Stimulated activated CD8-positive, alpha-beta memory T cell treated with anti-CD3 and anti-CD28 coated beads, Interleukin-2, amount 100 ng/mL, for 1 hour (primary cell): ENCODE data around the gene STK11.
A peak's percentile ranks its signal among the peaks of the same experiment; 100 is the strongest.

Experiments
- DNase-seq, 2 donors: peaks; one replicate each; pipeline ENCODE4 v3.0.0-alpha.2; 2020; ENCODE audit warnings: low read depth in 2 of 2

The STK11 gene

DNA sequence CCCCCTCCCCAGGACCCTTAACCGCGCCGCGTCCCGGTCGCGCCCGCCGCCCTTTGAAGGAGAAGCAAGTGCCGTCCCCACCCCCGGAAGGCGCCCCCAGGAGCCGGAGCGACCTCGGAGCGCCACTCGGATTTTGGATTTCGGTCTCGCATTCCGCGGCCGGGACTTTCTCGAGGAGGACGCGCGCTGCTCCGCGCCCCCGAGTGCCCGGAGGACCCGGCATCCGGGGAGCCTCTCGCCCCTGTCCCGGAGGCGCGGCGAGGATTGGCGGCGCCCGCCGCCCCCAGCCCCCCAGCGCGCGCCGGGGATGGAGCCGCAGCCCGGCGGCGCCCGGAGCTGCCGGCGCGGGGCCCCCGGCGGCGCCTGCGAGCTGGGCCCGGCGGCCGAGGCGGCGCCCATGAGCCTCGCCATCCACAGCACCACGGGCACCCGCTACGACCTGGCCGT lies 44.4 kb downstream of the STK11 start:
- DNase-seq = no peak

DNA sequence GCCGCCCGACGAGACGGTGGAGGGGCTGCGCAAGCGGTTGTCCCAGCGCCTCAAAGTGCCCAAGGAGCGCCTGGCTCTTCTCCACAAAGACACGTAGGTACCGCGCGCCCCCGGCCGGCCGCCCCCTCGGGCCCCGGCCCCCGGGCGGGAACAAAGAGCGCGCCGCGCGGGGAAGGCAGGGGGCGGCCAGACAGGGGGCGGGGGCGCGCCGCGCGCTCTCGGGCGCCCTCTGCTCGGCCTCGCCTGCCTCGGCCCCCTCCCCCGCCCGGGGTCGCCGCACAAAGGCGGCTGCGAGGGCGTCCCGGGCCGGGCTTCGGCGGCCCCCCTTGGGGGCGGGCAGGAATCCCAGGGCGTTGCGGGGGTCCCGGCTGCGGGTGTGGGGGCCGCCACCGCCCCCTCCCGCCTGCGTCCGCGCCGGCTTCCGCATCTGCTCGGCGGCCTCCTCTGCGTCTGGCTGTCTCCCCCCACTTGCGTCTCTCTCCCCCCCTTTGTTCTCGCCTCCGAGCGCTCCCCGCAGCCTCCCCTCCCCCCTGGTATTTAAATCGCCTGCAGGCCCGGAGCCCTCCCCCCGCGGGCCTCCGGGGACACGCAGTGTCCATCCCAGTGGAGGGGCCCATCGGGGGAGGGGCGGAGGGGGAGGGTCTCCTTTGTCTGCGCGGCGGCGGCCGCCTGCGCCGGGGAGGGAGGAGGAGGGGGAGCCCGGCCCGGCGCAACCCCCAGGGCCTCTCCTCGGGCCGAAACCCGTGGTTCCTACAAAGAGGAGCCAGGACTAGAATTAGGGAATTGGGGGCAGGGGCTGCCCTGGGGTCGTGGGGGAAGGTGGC lies 45.1 kb downstream of the STK11 start:
- no peak for DNase-seq

DNA sequence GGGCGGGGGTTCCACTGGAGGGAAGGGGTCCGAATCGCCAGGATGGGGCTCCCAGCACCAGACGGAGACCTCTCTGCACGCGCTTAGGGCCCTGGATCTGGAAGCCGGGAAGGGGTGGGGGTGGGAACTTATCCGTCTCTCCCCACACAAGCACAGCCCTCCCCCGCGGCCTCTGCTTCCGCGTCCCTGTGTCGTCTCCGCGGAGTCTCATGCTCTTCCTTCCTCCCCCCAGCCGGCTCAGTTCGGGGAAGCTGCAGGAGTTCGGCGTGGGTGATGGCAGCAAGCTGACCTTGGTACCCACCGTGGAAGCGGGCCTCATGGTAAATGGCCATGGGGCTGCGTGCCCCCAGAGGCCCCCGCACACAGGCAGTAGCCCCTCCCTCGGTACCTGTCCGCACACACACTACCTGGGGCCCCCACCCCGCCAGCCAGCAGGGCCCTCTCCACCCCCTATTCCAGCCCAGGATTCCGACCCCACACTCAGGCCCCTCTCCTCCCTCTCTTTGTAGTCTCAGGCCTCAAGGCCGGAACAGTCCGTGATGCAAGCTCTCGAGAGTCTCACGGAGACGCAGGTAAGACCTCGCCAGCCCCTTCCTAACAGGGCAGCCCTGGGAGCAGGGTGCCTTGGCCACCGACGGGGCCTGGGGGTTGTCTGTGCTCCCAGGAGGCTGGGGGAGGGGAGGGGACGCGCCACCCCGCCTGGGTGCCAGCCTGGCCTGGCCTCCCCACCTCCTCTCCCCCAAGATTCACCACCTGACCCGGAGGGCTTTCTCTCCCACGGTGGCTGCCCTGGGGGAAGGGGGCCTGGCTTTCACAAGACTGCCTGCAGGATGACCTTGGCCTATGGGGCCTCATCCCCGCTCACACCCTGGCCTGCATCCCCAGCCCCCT lies 46.0 kb downstream of the STK11 start:
- DNase-seq = no peak

DNA sequence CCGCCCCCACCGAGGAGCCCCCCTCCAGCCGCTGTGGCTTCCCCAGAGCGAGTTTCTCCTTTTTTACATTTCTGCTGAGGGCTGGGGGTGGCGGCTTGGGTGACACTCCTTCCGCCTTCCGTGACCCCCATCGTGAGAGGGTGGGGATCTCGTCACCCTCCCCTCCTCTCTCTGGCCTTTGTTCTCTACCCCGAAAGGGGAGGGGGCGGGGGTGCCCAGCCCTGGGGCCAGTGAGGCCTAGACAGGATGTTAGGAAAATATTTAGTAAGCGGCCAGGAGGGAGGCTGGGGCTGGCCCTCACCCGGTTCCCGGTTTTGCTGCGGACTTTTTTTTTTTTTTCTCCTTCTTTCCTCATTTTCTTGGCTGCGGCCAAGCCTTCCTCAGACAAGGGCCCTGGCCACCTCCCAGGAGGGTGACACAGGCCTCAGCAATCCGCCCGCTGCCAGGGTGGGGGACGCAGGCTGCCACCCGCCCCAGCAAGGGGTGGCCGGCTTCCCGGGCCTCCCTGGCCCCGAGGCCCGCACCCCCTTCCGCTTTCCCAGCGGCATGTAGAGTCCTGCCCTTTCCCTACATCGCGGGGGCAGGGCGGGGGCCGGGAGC lies 46.7 kb downstream of the STK11 start:
- DNase-seq = no peak

DNA sequence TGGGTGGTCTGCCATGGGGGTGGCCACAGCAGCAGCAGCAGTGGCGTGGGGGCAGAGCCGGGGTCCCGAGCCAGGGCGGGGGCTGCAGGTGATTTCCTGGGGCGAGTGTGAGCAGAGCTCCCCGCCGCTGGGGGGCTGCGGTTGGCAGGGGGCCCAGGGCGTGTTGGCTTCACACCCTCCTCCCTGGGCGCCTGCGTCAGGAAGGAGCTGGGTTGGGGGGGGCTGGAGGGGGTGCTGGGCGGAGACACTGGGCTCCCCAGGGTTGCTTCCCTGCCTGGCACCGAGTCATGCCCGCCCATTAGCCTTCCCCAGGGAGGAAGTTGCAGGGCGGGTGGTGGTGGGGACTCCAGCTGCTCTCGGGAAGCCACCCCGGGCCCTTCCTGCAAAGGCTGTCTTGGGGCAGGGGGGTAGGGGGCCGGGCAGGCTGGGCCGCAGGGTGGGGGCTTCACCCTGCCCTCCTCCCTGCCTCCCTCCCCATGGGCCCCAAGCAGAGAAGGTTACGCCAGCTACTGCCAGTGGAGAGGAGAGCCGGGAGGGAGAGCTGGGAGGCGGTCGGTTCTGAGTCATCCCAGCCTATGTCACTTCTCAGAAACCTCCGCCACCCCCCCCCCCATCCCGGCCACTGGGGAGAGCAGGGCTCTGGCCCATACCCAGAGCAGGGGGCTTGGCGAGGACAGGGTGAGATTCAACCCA lies 47.4 kb downstream of the STK11 start:
- DNase-seq = peak in 1 of 2 donors; percentile 52

DNA sequence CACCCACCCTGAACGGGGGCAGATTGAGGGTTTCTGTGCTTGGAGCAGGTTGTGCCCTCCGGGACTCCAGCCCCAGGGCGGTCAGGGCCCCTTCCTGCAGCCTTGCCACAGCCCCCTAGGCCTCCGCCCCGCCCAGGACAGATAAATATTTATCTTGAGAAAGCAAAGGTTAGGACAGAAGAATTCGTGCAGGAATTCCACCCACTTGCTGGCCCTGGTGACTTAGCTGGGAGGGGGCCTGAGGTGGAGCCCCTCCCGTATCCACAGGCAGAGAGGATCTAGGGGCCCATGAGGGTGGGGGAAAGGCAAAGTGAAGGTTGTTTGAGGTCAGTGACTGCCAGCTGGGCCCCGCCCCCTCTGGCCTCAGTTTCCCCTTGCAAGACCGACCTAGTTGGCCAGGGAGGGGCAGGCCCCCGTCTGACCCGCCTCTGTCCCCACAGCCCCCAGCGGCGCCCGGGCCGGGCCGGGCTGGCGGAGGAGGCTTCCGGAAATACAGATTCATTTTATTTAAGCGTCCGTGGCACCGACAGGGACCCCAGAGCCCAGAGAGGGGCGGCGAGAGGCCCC lies 48.0 kb downstream of the STK11 start:
- no peak for DNase-seq

DNA sequence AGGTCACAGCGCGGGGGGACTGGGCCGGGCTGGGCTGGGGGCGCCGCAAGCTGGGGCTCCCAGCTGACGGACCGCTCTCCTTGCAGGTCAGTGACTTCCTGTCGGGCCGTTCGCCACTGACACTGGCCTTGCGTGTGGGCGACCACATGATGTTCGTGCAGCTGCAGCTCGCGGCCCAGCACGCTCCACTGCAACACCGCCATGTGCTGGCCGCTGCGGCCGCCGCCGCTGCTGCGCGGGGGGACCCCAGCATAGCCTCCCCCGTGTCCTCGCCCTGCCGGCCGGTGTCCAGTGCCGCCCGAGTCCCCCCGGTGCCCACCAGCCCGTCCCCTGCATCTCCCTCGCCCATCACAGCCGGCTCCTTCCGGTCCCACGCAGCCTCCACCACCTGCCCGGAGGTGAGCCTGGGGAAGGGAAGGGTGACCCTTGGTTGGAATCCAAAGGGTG lies 48.5 kb downstream of the STK11 start:
- DNase-seq = no peak

DNA sequence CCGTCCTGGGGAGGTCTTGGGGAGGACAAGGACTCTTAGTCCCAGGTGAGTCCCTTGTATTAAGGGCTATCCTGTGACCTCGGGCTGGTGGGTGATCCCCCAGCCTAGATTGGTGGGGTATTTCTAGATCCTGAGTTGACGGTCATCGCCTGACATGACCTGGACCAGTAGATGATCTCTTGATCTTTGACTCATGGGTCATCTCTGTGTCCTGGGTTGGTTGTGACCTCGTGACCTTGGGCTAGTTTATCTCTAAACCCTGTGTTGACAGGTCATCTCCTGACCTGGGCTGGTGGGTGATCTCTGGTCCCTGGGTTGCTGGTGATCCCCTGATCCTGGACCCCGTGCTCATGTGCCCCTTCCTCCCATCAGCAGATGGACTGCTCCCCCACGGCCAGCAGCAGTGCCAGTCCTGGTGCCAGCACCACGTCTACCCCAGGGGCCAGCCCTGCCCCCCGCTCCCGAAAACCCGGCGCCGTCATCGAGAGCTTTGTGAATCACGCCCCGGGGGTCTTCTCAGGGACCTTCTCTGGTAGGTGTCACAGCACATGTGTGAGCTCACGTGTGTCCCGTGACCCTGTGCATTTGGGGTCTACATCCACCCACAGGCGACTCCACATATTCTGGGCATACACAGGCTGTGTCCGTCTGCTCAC lies 49.1 kb downstream of the STK11 start:
- DNase-seq = no peak

DNA sequence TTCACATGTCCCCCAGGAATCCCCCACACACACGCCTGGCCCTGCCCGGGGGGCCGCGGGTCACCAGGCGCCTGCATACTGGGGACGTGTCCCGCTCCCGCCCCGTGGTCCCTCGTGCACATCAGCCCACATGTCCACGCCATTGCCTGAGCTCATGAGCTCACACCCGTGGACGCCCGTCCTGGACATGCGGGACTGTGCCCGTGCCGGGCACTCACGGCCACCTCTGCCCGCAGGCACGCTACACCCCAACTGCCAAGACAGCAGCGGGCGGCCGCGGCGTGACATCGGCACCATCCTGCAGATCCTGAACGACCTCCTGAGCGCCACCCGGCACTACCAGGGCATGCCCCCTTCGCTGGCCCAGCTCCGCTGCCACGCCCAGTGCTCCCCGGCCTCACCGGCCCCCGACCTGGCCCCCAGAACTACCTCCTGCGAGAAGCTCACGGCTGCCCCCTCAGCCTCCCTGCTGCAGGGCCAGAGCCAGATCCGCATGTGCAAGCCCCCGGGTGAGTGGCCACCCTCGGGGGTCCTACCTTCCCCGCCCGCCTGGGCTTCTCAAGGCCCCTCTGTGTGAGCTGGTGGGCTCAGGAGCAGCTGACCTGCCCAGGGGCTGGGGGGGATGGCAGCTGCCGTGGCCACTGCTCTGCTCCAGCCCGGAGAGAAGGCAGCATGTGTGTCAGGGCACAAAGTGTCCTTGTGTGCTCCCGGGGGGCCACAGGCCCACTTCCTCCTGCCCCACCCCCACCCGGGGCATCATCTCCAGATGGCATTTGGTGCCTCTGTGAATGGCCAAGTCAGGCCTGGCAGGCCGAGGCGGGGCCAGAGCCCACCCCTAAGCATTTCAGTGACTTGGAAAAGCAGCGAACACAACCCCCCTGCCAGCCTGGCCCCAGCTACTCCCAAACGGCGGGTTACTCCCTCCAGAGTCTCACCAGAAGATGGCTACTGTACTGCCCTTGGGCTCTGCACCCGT lies 49.9 kb downstream of the STK11 start:
- no peak for DNase-seq

DNA sequence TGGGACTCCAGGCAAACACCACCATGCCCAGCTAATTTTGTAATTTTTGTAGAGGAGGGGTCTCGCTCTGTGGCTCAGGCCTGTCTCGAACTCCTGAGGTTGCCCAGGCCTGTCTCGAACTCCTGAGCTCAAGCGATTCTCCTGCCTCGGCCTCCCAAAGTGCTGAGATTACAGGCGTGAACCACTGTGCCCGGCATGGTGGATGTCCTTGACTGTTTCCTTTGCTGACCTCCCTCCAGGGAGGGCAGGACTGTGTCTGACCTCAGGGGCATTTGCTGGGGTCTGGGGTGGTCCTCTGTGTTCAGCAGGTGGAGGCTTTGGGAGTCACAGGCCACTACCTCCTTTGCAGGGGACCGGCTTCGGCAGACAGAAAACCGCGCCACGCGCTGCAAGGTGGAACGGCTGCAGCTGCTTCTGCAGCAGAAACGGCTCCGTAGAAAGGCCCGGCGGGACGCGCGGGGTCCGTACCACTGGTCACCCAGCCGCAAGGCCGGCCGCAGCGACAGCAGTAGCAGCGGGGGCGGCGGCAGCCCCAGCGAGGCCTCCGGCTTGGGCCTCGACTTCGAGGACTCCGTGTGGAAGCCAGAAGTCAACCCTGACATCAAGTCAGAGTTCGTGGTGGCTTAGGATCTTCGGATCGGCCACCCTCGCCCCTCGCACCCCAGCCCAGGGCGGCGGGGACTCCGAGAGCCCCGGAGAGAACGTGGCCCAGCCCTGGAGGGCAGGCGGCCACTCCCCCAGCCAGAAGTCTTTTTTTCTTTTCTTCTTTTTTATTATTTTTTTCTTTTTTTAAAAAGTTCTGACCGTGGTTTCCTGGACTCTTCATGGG lies 51.3 kb downstream of the STK11 start:
- no peak for DNase-seq

DNA sequence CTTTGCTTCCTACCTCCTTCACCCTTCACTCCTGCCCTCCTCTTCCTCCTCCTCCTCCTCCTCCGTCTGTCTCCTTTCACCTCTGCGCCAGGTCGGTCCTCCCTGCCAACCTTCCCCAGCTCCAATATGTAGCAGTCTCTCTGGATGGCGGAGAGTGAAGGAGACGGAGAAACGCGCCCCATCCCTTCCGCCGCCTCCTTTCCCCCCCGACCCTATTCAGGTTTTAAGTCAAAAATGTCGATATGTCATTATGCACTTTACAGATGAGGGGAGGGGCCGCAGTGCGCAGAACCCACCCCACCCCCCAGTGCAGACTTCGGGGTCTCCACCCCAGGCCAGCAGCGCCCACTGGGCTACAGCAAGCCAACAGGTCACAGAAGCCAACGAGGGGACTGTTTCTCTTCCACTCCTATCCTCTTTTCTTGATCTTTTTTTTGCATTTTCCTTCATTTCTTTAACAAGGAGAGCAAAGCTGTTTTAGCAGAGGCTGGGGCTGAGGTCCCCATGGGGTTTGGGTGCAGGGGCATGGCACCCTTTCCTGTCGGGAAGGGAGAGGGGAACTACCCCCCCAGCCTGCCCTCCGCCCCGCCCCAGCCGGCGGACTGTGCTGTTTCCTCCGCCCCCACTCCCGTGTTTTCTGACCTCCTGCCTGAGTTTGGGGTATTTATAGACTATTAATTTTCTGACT lies 52.0 kb downstream of the STK11 start:
- no peak for DNase-seq

DNA sequence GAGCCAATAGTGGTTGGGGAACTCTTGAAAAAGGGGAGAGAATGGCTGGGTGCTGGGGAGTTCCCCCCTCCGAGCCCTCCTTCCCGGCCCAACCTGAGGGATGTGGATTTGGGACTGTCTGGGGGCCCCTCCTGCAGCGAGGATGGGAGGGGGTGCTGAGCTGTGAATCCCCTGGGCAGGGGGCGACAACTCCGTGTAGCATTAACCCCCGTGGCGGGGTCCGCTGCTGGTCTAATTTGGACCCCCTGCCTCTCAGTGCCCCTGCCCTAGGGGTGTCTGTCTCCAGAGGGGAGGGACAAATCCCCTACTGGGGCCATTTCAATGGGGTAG lies 52.5 kb downstream of the STK11 start:
- no peak for DNase-seq

DNA sequence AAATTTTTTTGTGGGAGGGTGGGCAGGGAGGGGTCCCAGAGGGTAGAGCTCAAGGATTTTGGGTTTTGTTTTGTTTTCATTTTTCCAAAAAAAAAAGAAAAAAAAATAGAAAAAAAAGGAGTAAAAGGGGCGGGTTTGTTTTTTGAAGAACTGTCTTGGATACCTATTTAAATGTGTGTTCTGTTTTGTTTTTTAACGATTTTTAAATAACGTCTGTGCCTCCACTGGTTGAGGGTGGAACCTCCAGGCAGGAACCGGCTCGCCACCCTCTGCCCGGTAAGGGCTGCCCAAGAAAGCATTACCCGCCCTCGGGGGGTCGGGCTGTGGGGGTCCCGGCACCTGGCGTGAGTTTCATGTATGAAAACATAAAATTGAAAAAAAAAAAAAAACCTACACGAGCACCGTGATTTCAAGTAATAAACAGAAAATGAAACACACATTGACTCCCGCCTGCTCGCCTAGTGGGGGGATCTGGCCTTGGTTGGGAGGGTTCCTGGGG lies 53.2 kb downstream of the STK11 start:
- no peak for DNase-seq

DNA sequence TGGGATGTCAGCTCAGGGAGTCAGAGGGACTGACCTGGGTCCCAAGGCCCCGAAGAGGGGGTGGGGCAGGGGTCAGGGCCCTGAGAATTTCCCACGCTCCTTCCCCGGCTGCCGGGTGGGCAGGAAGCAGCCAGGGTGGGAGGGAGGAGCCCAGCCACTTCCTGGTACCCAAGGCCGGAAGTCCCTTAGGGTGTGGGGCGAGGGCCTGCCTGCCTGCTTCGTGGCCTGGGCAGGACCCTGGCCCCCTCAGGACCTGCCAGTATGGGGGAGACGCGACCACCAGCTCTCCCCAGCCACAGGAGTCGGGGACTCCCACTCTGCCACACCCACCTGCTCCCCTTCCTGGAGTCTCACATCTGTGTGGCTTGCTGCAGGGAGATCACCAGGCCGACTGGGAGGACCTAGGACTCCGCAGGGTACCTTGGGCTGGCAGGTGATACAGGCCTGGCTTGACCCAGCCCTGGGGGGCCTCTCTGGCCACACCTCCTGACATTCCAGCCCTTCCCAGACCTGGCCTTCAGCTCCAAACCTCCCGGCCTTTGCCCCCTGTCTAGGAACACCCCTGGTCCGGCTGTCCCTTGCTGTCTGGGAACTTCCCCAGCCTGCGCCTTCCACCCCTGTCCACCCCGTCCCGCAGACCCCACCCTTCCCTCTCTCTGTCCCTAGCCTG lies 53.8 kb downstream of the STK11 start:
- DNase-seq = no peak

DNA sequence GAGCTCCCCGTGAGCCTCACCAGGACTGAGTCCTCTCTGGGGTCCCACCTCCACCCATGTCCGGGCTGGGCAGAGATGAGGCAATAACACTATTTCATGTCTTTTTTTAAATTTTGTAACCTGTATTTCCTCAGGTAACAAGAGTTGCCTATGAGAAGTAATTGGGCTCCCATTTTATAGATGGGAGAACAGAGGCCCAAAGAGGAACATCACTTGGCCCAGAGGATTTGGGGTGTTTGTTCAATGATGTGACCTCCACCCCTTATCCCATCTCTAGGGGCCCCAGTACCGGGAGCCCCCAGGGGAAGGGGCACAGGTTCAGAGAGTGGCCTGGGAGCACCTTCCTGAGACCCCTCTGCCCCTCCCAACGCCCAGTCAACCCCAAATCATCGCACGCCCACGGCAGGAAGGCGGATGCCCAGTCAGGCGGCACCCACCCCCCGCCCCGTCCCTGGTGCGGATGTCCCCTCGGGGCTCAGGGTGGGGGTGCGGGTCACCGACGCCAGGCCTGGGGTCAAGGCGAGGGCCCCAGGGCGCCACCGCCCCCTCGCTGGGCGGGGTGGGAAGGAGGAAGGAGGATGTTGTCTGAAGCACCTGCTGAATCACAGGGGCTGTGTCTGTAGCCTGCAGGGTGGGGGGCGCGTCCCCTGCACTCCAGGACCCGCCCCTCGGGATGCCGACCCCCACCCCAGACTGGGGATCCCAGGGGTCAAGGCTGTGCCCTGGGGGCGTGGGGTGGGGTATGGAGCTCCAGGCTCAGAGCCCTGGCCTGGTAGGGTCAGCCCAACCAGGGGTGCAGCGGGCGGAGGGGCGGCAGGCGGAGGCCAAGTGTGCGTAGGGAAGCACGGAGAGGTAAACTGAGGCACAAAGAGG lies 54.5 kb downstream of the STK11 start:
- no peak for DNase-seq

DNA sequence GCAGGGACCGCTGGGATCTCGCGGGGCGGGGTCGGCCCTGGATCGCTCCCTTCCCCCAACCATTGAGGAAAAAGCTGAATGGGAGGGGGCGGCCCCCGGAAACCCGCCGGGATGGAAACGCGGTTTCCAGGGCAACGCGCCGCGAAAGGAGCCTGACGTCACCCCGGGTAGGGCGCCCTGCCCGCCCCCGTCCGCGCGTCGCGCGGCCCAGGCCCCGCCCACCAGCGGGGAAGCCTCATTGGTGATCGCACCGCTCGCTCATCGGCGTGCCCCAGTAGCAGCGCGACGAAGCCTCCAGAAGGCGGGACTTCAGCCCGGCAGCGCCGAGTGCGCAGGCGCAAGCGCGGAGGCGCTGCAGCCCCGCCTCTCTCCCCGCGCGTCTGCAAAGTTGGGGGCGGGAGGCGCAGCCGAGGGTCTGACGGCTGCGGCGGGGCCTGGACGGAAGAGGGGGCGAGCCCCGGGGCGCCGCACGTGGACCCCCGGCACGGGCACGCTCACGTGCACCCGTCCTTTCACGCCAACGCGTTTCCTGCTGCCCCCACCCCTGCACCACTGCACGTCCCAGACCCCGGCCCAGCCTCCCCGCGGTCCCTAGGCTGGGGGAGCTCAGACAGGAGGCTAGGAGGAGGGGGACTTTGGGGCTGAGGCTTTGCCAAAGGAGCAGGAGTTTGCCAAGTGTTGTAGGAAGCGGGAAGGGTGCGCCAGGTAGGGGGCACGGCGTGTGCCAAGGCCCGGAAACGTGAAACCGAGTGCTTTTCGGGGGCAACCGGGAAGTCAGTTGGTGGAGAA lies 55.4 kb downstream of the STK11 start:
- DNase-seq = peak; percentile 95 to 96
